ENCODE results near the gene RAI14.

DNA sequence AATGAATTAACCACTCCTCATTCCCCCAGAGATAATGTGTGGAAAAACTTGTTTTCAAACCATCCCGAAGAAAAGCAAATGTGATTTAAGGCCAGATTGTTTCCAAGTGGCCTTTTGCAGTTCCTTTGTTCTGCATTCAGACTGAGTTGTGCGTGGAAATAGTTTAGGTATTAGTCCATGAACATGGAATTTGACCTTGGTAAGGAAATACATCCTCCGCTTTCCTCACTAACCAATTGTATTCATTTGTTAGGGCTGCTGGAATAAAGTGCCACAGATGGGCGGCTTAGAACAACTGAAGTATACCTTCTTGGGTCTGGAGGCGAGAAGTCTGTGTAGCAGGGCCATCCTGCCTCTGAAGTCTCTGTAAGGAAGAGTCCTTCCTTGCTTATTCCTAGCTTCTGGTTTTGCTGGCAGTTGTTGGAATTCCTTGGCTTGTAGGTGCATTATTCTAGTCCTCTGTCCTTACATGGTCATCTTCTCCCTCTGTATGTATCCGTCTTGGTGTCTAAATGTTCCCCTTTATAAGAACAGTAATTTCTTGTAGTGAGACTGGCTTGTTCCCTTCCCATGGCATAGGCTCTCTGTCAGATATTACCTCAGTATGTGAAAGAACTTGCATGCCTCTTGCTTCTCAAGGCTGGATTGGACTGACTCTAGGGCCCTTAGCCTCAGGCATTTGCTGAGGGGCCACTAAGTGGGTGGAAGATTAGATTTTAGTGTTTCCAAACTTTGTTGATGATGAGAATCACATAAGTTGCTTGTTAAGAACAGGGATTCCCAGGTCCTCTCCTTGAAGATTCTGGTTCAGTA, 53.9 kb downstream of the RAI14 start:
- TF ChIP-seq, protein P1, sequence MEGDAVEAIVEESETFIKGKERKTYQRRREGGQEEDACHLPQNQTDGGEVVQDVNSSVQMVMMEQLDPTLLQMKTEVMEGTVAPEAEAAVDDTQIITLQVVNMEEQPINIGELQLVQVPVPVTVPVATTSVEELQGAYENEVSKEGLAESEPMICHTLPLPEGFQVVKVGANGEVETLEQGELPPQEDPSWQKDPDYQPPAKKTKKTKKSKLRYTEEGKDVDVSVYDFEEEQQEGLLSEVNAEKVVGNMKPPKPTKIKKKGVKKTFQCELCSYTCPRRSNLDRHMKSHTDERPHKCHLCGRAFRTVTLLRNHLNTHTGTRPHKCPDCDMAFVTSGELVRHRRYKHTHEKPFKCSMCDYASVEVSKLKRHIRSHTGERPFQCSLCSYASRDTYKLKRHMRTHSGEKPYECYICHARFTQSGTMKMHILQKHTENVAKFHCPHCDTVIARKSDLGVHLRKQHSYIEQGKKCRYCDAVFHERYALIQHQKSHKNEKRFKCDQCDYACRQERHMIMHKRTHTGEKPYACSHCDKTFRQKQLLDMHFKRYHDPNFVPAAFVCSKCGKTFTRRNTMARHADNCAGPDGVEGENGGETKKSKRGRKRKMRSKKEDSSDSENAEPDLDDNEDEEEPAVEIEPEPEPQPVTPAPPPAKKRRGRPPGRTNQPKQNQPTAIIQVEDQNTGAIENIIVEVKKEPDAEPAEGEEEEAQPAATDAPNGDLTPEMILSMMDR (IDR thresholded peaks at IDR 0.05), result no peak
- TF ChIP-seq POLR2AphosphoS5 (IDR thresholded peaks at IDR 0.05), result no peak
- TF ChIP-seq POLR2A (IDR thresholded peaks at IDR 0.05), result no peak
